KMS-11 (cell line): ENCODE results near the gene ITPR1.

Experiments used
- H2AFZ ChIP-seq: fragments of 200-600 bp; sonication (generic); 2 replicates; pipeline ENCODE4 v1.6.1; 2016; ENCODE audit warnings: antibody characterized with exemption, mixed run types, low read depth
- H3K27ac ChIP-seq: fragments of 200-600 bp; sonication (generic); 2 replicates; pipeline ENCODE4 v1.6.1; 2016; ENCODE audit warnings: mild to moderate bottlenecking, mixed run types
- H3K27me3 ChIP-seq: fragments of 200-600 bp; sonication (generic); 2 replicates; pipeline ENCODE4 v1.6.1; 2017; ENCODE audit warnings: mild to moderate bottlenecking, low read depth, mixed run types, moderate library complexity; ENCODE audit not compliant: insufficient read depth
- H3K36me3 ChIP-seq: fragments of 200-600 bp; sonication (generic); 2 replicates; pipeline ENCODE4 v1.6.1; 2017; ENCODE audit warnings: mild to moderate bottlenecking, mixed run types; ENCODE audit not compliant: insufficient read depth
- H3K4me1 ChIP-seq: fragments of 200-600 bp; sonication (generic); 2 replicates; pipeline ENCODE4 v1.6.1; 2016; ENCODE audit warnings: mild to moderate bottlenecking, low read depth, mixed run types; ENCODE audit not compliant: poor library complexity, severe bottlenecking
- H3K4me2 ChIP-seq: fragments of 200-600 bp; sonication (generic); 2 replicates; pipeline ENCODE4 v1.7.0; 2016; ENCODE audit warnings: mild to moderate bottlenecking, mixed run types
- H3K4me3 ChIP-seq: fragments of 200-600 bp; sonication (generic); IDR thresholded peaks from 2 replicates; pipeline ENCODE4 v1.6.1; 2017; ENCODE audit warnings: low read depth, low read length, mixed read lengths; ENCODE audit not compliant: insufficient read depth
- H3K79me2 ChIP-seq: fragments of 200-600 bp; sonication (generic); 2 replicates; pipeline ENCODE4 v1.6.1; 2016; ENCODE audit warnings: low read depth, mixed run types; ENCODE audit not compliant: insufficient read depth
- H3K9ac ChIP-seq: fragments of 200-600 bp; sonication (generic); 2 replicates; pipeline ENCODE4 v1.6.1; 2016; ENCODE audit warnings: mild to moderate bottlenecking, mixed run types
- H4K20me1 ChIP-seq: fragments of 200-600 bp; sonication (generic); 2 replicates; pipeline ENCODE4 v1.6.1; 2016; ENCODE audit warnings: mild to moderate bottlenecking, mixed run types; ENCODE audit not compliant: insufficient read depth
- TF ChIP-seq, protein P1 (sequence below): fragments of 200-600 bp; sonication (generic); conservative IDR thresholded peaks from 2 replicates; pipeline ENCODE4 v1.6.1; 2017; ENCODE audit warnings: low read depth, mild to moderate bottlenecking, antibody characterized with exemption, low read length, moderate library complexity, mixed read lengths

Gene ITPR1

DNA sequence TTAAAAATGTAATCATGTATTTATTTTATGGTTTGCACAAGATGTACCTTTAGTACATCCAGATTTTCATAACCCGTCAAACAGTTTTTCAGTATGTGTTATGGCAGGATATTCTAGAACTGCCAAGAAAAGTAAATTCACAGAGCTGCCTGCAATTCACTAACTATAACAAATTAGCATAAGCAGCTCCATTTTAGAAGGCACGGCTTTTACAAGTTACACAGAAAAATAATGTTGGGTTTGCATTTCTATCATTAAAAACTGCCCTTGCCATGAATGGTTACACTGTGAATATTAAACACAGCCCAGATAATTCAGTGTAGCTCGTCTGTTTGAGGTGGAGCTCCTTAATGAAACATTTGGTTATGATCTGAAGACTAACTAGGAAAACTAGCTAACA is 391.7 kb downstream of the ITPR1 start:
- Histone ChIP-seq H3K9ac (no peak overlapping the region), H2AFZ (no peak overlapping the region), H3K4me3 (no peak overlapping the region), H3K36me3 (no peaks in the 10 kb centered on the region), H4K20me1 (no peaks in the 10 kb centered on the region), H3K27ac (no peak overlapping the region), H3K79me2 (no peaks in the 10 kb centered on the region), H3K27me3 (no peaks in the 10 kb centered on the region), H3K4me2 (no peak overlapping the region), H3K4me1 (peaks cover 13% of the 10 kb centered on the region)
- TF ChIP-seq, protein P1, sequence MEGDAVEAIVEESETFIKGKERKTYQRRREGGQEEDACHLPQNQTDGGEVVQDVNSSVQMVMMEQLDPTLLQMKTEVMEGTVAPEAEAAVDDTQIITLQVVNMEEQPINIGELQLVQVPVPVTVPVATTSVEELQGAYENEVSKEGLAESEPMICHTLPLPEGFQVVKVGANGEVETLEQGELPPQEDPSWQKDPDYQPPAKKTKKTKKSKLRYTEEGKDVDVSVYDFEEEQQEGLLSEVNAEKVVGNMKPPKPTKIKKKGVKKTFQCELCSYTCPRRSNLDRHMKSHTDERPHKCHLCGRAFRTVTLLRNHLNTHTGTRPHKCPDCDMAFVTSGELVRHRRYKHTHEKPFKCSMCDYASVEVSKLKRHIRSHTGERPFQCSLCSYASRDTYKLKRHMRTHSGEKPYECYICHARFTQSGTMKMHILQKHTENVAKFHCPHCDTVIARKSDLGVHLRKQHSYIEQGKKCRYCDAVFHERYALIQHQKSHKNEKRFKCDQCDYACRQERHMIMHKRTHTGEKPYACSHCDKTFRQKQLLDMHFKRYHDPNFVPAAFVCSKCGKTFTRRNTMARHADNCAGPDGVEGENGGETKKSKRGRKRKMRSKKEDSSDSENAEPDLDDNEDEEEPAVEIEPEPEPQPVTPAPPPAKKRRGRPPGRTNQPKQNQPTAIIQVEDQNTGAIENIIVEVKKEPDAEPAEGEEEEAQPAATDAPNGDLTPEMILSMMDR = no peak

DNA sequence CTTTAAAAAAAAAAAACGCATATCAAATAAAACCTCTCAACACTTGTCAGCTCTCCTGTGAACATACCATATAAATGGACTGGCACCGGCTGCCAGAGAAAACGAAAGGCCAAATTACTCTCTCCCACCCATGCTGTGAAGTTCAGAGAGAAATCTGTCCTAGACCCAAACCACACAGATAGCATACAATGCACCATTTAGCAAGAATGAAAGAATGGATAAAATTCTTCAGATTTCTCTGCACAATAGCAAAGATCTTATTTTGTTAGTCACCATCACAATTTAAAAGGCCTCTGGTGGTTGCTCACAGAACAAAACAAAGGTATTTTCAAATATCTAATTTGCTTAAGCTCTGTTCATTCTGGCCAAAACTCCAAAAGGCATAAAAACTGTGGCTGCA is 392.2 kb downstream of the ITPR1 start:
- H3K4me3 ChIP-seq = no peak overlapping the region
- no peaks in the 10 kb centered on the region for H3K27me3 ChIP-seq
- no peak overlapping the region for H3K9ac ChIP-seq
- H3K36me3 ChIP-seq = no peaks in the 10 kb centered on the region
- H3K27ac ChIP-seq = no peak overlapping the region
- TF ChIP-seq, protein P1 = no peak
- no peaks in the 10 kb centered on the region for H3K79me2 ChIP-seq
- no peak overlapping the region for H3K4me2 ChIP-seq
- no peaks in the 10 kb centered on the region for H4K20me1 ChIP-seq
- H2AFZ ChIP-seq = no peak overlapping the region
- H3K4me1 ChIP-seq = peaks cover 15% of the 10 kb centered on the region

DNA sequence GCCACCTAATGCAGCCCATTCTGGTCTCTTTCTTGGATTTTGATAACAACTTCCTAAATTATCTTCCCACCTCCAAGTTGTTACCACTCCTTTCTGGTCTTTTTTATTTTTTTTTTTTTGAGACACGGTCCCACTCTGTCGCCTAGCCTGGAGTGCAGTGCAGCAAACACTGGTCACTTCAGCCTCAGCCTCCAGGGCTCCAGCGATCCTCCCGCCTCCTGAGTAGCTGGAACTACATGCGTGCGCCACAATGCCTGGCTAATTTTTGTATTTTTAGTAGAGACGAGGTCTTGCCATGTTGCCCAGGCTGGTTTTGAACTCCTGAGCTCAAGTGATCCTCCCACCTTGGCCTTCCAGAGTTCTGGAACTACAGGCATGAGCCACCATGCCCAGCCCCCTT is 393.3 kb downstream of the ITPR1 start:
- no peak overlapping the region for H3K9ac ChIP-seq
- H2AFZ ChIP-seq = no peak overlapping the region
- H3K36me3 ChIP-seq = no peaks in the 10 kb centered on the region
- no peaks in the 10 kb centered on the region for H3K27me3 ChIP-seq
- H3K27ac ChIP-seq = no peak overlapping the region
- peaks cover 15% of the 10 kb centered on the region for H3K4me1 ChIP-seq
- H4K20me1 ChIP-seq = no peaks in the 10 kb centered on the region
- H3K4me2 ChIP-seq = no peak overlapping the region
- H3K4me3 ChIP-seq = no peak overlapping the region
- TF ChIP-seq, protein P1 = no peak
- no peaks in the 10 kb centered on the region for H3K79me2 ChIP-seq

DNA sequence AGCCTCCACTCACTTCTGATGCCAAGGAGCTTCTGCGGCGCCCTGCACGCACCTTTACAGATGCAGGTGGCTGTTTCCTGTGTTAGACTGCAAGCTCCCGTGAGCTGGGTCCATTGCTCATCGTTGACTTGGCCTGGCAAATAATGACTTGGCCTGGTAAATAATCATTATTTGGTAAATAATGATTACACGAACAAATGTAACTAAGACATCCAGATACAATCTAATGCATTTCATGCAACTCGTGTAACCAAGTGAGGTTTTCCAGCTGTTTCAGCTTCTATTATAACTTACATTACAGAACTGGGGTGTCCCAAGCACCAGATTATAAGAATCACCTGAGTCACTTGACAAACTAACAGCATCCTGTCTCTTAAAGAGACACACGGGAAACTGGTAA is 394.0 kb downstream of the ITPR1 start:
- H3K4me3 ChIP-seq = no peak overlapping the region
- H4K20me1 ChIP-seq = no peaks in the 10 kb centered on the region
- H3K27ac ChIP-seq = no peak overlapping the region
- no peaks in the 10 kb centered on the region for H3K79me2 ChIP-seq
- H3K4me2 ChIP-seq = no peak overlapping the region
- no peak overlapping the region for H3K9ac ChIP-seq
- TF ChIP-seq, protein P1 = no peak
- H3K36me3 ChIP-seq = no peaks in the 10 kb centered on the region
- H2AFZ ChIP-seq = no peak overlapping the region
- no peaks in the 10 kb centered on the region for H3K27me3 ChIP-seq
- H3K4me1 ChIP-seq = peaks cover 15% of the 10 kb centered on the region
